Activated CD8-positive, alpha-beta memory T cell treated with anti-CD3 and anti-CD28 coated beads for 48 hours (primary cell): ENCODE results near the gene CDX1.
A peak's percentile ranks its signal among the peaks of the same experiment; 100 is the strongest.

Experiments used
- DNase-seq, 3 experiments: peaks; one replicate each; pipeline ENCODE4 v3.0.0-alpha.2; 2020; ENCODE audit warnings: low read depth in 2 of 3, low spot score in 2 of 3

The CDX1 gene

DNA sequence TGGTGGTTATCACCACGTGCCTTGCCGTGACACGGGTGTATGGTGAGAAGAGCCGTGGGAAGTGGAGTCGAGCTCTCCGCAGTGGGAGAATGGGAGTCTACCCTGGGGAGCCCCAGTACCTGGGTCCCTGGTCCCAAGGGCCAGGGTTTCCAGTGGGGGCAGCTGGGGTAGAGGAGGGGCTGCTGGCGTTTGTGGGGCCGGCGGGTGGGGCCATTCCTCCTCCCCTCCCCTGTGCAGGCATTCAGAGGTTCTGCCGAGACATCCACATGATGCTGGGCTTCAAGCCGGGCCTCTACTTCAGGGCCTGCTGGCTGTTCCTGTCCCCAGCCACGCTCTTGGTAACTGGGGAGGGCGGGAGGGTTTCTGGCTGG is 38.0 kb downstream of the CDX1 start:
- no peak for DNase-seq

DNA sequence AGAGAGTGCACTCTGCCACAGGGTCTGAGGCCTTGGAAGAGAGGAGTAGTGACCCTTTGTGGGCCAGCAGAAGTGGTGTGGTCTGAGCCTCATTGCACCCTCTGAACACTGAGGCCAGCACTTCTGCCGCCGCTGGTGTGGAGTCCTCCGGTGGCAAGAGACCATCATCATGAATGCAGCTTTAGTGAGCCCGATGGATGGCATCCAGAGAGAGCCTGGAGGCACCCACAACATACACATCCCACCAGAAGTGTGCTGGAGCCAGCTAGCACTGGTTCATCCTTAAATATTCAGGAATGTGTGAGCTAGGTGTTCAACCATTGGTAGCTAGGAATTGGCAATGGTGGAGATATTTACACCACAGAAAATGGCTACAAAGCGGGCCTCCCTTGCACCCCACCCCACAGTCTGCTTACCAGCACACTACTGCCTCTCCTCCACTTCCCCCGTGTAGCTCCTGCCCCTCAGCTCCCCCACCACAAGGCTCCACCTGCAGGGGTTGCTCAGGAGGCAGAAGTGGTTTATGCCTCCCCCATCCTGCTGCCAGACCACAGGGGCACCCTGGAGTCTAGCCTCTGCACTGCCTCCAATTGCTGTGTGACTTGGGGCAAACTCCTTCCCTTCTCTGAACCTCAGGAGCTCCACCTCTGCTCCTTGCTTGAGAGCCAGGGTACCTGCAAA is 39.7 kb downstream of the CDX1 start:
- no peak for DNase-seq

DNA sequence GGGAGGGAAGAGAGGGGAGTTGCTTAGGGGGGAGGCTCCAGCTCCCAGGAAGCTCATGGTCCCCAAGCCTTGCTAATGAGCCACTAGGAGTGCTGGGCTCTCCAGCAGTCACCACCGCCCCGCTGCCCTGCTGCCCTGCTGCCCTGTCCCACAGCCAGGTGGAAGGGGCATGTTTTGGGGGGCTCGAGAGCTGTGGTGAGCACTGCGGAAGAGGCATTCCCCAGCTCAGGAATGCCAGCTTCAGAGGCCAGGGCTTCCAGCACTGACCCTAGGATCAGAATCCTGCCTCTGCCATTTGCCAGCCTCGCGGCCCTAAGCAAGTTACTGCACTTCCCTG is 40.2 kb downstream of the CDX1 start:
- DNase-seq, result no peak

DNA sequence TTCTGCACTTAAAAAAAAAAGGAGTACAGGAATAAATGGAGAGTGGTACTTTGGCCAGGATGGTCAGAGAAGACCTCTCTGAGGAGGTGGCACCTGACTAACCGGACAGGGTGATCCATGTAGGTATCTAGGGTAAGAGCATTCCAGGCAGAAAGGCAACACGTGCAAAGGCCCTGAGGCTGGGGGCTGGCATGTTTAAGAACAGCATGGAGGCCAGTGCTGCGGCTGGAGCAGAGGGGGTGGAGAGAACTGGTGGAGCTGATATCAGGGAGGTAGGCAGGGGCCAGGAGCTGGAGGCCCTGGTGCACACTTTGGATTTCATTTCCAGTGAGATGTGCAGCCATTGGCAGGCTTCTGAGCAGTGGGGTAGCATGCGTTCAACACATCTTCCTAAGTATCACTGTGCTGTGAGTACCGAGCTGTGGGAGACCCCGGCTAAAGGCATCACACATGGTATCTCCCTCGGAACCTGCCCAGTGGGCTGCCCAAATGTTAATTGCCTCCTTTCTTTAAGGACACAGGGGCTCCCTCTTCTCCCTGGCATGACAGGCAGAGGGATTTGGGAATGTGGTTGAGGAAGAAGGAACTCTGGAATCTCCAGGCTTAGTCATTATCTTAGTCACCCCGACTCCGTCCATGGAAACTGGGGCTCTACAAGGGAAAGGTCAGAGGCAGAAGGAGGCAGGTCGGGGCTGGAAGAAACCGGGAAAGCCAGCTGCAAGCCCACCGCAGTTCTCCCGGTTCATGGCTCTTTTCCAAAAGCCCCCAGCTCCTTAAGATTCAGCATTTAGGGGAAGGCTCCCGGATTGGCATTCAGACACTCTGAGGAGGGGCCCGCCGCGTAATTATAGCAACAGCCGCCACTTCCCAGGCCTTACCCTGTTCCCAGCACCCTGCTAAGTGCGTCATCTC is 41.9 kb downstream of the CDX1 start:
- no peak for DNase-seq

DNA sequence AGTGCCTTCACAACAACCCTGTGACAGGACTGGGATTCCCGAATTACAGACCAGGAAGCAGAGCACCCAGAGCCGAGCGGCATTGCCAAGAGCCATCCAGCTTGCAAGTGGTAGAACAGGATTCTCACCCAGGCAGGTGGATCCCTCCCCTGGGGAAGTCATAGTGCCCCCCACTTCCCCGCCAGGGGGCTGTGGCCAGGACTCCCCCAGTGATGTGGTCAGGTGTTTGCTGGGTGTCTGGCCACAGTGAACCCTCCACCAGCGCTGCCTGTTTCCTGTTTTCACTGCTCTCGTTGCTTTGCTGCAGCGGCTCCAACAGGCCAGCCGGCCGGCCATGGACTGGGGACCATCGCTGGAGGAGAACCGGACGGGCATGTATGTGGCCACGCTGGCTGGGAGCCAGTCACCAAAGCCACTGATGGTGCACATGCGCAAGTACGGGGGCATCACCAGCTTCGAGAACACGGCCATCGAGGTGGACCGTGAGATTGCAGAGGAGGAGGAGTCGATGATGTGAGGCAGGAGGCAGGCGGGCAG is 42.6 kb downstream of the CDX1 start:
- DNase-seq, result no peak

DNA sequence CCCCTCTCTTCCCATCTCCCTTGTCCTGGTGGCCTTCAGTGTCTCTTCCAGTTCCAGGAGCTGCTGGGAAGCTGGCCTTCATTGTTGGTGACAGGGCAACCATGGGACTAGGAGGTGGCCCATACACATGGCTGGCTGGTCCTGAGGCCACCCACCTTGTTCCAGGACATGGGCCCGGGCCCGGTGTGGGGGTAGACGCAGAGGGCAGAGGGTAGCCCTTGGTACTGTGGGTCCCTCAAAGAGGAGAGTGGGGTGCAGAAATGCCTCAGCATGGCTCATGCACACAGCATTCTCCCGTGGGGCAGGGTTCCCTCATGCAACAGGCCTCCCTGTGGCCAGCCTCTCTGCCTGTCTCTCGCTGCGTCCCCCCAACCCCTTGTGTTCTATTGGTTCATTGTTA is 44.1 kb downstream of the CDX1 start:
- DNase-seq, result no peak

DNA sequence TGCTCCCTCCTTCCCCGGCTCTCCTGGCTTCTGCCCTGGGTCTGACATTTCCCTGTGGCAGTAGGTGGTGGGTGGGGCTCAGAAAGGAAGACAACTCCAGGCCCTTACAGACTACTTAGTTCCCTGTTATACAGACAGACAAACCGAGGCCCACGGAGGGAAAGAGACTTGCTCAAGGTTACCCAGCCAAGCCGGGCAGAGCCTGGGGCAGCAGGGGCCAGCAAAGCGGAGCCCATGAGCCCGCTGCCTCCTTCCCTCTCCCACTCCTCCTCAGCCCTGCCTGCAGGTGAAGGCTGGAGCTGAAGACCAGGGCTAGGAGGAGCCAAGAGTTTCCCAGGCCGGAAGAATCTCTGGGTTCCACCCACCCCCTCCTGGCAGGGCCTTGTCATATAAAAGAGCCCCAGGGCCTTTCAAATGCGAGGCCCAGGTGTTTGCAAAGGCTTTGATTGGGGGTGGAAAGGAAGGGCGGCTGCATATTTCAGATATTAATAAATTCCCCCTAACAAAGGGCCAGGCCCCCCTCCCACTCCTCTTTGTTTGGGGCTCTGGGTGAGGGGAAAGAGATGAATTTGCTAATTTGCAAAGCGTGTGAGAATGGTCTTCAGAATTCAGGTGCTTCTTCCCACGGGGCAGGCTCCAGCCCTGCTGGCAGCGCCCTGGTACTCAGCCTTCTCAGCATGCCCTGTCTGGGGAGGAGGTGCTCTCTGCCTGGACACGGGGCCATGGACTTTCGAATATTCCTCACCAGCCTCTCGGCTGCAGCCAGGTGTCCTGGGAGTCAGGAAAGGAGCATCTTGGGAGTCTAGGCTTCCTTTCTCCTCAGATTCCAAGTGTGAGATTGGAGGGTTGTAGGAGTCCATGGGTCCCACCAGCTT is 44.8 kb downstream of the CDX1 start:
- no peak for DNase-seq

DNA sequence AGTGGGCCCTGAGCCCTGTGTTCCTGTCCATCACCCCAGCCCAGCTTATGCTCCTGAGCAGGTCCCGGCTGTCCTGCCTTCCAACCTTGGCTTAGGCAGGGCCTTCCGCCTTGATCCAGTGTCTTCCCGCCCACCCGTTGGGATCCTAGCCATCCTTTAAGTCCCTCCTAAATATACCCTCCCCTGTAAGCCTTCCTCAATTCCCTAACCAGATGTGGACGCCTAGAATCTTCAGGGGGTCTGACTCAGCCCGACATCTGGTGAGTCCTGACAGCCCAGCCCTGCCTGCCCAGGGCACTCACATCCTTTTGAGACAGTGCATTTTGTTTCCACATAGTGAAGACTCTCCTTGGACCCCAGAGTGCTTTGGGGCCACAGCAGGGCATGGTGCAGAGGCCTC is 47.0 kb downstream of the CDX1 start:
- no peak for DNase-seq

DNA sequence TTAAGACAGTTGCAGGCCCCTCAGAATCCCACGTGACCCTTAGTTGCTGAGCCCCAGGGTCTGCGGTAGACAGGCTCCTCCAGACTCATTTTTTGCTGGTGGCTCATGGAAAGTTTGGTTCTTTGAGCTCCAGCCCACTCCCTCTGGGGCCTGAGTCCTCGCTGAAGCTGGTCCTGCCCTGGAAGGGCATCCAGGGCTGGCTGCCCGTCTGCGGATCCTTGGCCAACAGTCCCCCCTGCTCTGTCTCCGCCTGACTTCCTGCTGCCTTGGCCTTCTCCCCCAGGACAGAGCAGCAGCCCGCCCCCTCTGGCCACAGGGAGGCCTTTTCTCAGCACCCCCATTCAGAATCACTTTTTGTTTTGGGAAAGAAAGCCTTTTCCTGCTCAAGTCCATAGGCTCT is 47.7 kb downstream of the CDX1 start:
- DNase-seq, result no peak

DNA sequence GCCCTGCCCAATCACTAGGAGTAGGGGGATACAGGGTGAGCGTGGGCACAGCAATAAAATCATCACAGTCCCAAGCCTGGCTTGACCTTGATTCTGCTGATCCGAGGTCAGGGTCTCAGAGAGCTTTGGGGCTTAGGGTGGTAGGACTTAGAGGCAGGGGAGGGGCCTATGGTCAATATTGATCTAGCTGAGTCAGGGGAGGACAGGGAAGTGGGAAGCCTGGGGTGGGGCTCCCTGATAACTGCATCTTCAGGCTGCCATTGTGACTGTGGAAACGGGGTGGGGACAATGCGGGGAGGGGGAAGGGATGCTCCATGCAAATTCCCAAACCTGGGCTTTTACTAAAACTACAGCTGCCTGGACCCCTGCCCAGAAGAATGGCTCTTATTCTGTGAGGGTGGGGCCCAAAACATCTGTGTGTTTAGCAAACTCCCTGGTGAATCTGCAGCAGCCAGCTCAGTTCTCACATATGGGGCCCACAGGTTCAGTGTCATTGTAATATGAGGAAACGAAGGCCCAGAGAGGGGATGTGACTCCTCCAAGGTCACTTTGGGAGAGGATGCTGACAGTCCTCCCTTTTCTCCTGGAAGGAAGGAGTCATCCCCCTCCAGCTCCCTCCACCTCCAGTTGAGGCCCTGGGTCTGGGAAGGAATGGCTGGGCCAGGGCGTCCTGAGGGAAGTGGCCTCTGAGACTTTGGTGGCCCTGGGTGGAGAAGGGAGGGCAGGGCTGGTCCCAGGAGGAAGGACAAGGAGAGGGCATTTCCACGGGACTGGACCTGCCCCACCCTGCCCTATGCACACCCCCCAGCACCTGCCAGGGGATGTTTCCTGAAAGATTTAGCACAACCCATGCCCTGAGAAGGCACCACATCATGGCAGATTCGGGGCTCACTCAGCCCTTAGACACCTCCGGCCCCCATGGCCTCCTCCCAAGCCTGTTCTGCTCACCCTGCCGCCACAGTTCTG is 49.7 kb downstream of the CDX1 start:
- no peak for DNase-seq

DNA sequence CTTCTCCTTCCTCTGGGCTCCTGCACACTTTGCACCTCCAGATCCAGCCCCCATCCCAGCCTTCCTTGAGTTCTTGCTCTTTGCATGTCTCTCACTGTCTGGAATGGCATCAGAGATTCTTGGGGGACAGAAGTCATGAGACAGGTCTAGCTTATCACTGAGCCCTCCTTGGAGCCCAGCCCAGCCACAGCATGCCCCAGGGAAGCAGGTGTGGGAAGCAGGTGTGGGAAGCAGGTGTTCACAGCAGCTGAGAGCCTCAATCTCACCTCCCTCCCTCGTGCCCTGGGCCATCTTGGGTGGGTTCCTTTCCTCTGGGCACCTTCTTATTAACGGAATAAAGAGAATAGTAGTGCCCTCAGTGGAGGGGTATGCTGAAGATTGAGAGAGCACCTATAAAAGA is 50.5 kb downstream of the CDX1 start:
- DNase-seq, result no peak

DNA sequence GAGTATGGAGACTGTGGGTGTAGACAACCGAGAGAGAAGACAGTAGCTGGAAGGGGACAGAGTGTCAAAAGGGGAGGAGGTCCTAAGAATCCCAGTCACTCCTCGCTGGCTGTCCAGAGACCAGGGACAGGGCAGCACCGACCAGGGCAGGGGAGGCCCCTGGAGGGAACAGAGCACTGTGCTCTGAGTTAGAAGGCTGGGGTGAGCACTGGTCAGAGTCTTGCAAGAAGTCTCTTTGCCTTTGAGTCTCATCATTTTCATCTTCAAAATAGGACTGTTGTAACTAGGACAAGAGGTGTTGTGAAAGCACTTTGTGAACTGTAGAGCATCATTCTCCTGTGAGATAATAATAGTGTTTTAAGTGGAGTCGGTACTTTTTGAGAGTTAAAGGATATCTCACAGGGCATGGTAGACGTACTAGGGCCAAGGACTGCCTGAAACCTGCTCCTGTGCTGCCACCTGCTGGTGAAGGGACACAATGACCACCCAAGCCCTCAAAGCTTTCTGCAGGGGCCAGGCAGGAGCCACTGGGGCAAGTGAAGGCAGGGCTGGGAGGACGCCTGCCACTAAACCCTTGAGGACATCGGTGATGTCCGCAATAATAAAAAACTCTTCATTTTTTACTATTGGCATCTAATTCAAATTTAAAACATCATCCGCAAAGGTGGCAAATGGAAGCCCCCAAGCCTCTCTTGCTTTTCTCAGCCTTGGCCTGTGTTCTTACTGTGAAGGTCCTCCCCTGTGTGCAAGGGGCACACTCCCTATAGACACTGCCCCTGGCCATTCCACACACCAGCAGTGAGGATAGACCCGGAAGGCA is 51.5 kb downstream of the CDX1 start:
- DNase-seq, result peak; percentile 32 to 75 (median 69)

DNA sequence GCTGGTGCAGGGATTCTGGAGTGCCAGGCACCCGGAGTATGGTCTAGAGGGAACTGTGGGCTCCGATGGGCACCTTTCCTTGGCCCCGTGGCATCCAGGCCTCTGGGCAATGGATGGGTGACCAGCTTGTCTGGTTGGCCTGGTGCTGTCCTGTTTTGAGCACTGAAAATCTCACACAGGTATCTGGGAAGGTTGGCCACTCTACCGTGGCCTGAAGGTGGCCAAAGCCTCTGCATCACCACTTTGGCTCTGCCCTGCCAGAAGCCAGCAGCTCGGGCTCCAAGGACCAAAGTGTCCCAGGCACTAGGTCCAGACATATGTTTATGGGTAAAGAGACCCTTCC is 52.1 kb downstream of the CDX1 start:
- no peak for DNase-seq

DNA sequence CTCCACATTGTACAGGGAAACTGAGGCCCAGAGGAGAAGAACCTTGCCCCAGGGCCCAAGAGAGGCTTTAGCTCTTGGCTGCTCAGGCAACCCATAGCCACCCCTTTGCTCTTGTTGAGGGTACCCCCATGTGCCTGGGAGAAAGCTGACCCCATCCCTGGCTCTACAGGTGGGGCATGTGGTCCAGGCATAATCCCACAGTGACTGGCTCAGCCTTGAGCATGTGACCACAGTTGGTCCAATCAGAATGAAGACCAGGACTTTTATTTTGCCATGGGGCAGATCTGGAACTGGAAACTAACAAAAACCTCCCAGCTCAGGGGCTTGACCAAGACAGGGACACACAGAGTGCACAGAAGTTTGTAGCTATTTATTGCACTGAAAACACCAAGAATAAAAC is 52.6 kb downstream of the CDX1 start:
- DNase-seq, result no peak

DNA sequence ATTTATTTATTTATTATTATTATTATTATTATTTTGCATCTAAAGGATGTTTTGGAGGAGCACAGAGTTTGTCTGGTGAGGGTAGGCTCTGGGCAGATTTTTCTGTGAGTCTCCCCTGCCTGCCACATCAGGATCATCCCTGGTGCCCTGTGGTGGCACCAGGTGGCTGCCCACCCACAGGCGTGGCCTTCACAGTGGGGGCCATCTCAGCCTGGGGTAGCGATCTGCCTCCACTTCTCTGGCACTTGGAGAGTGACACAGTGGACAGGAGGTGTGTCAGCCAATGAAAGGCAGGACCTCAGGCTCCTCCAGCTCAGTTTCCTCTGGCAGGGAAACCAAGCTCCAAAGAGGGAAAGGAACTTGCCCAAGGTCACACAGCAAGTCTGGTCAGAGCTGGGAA is 53.3 kb downstream of the CDX1 start:
- DNase-seq, result no peak

DNA sequence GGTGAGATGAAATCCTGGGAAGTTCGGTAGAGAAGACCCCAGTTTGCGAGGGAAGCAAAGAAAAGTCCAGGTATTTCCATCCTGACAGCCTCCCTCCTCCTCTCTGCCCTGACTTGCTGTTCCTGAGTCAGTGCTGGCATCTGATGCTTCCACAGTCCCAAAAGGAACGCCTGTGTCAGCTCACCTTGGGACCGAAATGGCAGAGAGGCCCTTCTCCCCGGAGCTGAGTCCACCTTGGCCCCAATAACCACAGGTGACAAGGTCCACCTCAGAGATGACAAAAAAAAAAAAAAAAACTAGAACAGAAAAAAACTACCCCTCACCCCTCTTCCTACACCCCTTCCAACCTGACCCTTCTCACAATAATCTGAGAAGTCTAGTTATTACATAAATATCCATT is 54.9 kb downstream of the CDX1 start:
- no peak for DNase-seq

DNA sequence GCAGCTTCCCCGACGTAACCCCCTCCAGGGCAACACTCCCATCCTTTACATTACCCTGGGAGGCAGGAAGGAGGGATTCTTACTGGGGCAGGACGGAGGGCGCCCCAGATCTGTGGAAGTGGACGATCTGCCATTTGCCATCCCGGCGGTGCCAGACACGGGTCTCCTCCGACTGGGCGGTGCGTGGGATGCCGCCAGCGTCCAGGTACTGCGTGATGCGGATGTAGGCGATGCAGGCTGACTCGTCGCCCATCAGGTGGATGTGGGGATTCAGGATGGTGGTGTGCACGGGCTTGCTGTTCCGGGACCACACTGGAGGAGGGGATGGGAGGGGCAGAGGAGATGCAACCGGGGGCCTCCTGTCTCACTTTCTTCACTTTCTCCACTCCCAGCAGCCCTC is 56.3 kb downstream of the CDX1 start:
- DNase-seq, result no peak

DNA sequence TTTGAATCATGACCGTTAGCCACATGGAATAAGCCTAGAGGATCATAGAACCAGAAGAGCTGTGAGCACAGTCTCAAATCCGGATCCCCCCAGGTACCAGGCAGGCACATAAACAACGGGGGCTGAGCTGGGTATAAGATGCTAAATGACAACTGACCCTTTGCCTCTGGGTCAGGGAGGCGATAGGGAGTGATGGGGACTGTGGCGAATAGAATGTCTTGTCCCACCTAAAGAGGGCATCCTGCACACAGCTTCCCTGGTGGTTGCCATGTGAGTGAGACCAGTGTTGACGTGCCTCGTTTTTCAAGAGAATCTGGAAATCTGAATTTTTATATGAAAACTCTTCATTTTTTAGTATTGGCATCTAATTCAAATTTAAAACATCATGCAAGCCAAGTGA is 56.9 kb downstream of the CDX1 start:
- no peak for DNase-seq

DNA sequence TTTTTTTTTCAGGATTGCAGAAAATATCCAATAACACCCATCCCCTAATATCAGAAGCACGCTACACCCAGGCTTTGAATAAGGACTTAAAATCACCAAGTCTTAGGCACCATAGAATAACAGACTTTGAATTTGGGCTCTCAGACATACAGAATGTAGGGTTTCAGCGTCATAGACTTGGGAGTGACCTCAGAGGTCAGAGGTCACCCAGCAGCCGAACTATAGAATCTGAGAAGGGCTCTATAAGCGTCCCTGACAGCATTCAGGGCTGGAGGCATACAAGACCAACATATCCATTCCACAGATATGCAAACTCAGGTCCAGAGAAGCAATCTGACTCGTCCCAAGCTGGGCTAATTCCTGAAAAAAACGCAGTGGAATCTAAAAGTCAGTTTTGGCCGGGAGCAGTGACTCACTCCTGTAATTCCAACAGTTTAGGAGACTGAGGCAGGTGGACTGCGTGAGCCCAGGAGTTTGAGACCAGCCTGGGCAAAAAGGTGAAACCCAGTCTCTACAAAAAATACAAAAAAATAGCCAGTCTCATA is 58.0 kb downstream of the CDX1 start:
- no peak for DNase-seq
